Osteocyte (in vitro differentiated cells): Measurements from ENCODE around the gene RTCA. TPM values are rescaled to one million over a fixed set of nuclear protein-coding genes. Genes with fewer than 3 reads are reported as not detected.
"Not testable (repeated sequence)": the region's sequence is repeated elsewhere in the genome, so short reads cannot be mapped to it uniquely, and the experiment has no call there.

Source experiments
- DNase-seq: peaks from one replicate; pipeline ENCODE4 v3.0.0; 2021; ENCODE audit warnings: mixed read lengths; ENCODE audit not compliant: unreplicated experiment; ENCODE audit errors: extremely low spot score
- H3K27ac Mint-ChIP-seq: one replicate; pipeline ENCODE4 v1.8.0; 2021; ENCODE audit warnings: mild to moderate bottlenecking, mixed read lengths; ENCODE audit not compliant: unreplicated experiment
- H3K27me3 Mint-ChIP-seq: one replicate; pipeline ENCODE4 v1.8.0; 2021; ENCODE audit warnings: mixed read lengths; ENCODE audit not compliant: unreplicated experiment
- H3K36me3 Mint-ChIP-seq: one replicate; pipeline ENCODE4 v1.8.0; 2021; ENCODE audit warnings: mixed read lengths; ENCODE audit not compliant: unreplicated experiment
- H3K4me1 Mint-ChIP-seq: one replicate; pipeline ENCODE4 v1.8.0; 2021; ENCODE audit warnings: mixed read lengths; ENCODE audit not compliant: unreplicated experiment
- H3K4me3 Mint-ChIP-seq: one replicate; pipeline ENCODE4 v1.8.0; 2021; ENCODE audit warnings: mild to moderate bottlenecking, moderate library complexity, mixed read lengths; ENCODE audit not compliant: unreplicated experiment
- H3K9me3 Mint-ChIP-seq: one replicate; pipeline ENCODE4 v1.8.0; 2021; ENCODE audit warnings: mixed read lengths; ENCODE audit not compliant: unreplicated experiment
- total RNA-seq: library from RNA; stranded (reverse); gene quantifications from 2 replicates; pipeline ENCODE4 v1.2.1, GENCODE V29; 2021
- TF ChIP-seq, protein P1 (sequence below): fragments of 200-600 bp; sonication (generic); IDR thresholded peaks from 2 replicates; pipeline ENCODE4 v1.5.0; 2021; ENCODE audit warnings: antibody characterized with exemption, mild to moderate bottlenecking, moderate library complexity

Gene RTCA
- total RNA-seq, 1 donor from 2014 or later = 30.5 TPM

DNA sequence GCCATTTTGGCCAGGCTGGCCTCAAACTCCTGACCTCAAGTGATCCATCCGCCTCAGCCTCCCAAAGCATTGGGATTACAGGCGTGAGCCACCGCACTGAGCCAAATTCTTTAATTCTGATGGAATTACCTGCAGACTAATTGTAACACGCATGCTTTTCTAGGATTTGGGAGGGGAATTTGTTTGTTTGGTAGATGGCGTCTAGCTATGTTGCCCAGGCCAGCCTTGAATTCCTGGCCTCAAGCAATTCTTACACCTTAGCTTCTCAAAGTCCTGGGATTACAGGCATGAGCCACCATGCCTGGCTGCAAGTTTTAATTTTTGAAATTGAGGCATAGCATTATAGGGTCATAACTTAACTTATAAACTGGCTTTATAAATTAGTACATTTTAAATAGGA, 18.6 kb downstream of the RTCA start:
- no peaks in the 10 kb centered on the region for H3K4me1 Mint-ChIP-seq
- no peaks in the 10 kb centered on the region for H3K9me3 Mint-ChIP-seq
- no peak for DNase-seq
- peaks cover 40% of the 10 kb centered on the region for H3K36me3 Mint-ChIP-seq
- no peaks in the 10 kb centered on the region for H3K27me3 Mint-ChIP-seq
- TF ChIP-seq, protein P1, sequence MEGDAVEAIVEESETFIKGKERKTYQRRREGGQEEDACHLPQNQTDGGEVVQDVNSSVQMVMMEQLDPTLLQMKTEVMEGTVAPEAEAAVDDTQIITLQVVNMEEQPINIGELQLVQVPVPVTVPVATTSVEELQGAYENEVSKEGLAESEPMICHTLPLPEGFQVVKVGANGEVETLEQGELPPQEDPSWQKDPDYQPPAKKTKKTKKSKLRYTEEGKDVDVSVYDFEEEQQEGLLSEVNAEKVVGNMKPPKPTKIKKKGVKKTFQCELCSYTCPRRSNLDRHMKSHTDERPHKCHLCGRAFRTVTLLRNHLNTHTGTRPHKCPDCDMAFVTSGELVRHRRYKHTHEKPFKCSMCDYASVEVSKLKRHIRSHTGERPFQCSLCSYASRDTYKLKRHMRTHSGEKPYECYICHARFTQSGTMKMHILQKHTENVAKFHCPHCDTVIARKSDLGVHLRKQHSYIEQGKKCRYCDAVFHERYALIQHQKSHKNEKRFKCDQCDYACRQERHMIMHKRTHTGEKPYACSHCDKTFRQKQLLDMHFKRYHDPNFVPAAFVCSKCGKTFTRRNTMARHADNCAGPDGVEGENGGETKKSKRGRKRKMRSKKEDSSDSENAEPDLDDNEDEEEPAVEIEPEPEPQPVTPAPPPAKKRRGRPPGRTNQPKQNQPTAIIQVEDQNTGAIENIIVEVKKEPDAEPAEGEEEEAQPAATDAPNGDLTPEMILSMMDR = no peak
- no peak overlapping the region for H3K27ac Mint-ChIP-seq
- H3K4me3 Mint-ChIP-seq = no peak overlapping the region

DNA sequence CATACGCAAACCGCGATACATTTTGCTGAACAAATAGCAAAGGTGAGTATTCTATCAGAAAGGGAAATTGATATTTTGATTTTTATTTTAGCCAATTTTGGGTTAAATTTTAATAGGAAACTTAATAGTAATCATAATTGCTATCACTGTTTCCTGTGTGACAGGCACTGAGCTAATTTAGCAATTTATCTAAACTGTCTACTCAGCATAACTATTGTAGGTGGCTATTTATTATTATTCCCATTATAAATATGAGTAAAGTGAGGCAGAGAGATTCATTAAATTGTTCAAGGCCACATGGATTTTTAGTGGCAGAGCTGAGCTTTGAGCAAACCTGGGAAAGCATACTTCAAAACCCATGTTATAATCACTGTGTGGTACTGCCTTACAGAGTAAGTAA, 21.1 kb downstream of the RTCA start:
- no peak overlapping the region for H3K4me3 Mint-ChIP-seq
- TF ChIP-seq, protein P1 = no peak
- no peaks in the 10 kb centered on the region for H3K4me1 Mint-ChIP-seq
- no peak overlapping the region for H3K27ac Mint-ChIP-seq
- no peaks in the 10 kb centered on the region for H3K9me3 Mint-ChIP-seq
- no peaks in the 10 kb centered on the region for H3K27me3 Mint-ChIP-seq
- peaks cover 42% of the 10 kb centered on the region for H3K36me3 Mint-ChIP-seq
- no peak for DNase-seq

DNA sequence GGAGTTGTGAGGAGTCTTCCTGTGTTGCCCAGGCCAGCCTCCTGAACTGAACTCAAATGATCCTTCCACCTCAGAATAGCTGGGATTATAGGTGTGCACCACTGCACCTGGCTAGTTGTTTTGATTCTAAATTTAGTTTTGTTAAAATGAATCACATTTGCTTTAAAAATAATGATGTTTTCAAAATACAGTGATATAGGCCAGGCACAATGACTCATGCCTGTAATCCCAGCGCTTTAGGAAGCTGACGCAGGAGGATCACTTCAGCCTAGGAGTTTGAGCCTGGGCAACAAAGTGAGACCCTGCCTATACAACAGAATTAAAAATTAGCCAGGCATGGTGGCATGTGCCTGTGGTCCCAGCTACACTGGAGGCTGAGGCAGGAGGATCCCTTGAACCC, 24.3 kb downstream of the RTCA start:
- H3K9me3 Mint-ChIP-seq = no peaks in the 10 kb centered on the region
- DNase-seq = no peak
- H3K36me3 Mint-ChIP-seq = peaks cover 39% of the 10 kb centered on the region
- no peaks in the 10 kb centered on the region for H3K27me3 Mint-ChIP-seq
- no peaks in the 10 kb centered on the region for H3K4me1 Mint-ChIP-seq
- TF ChIP-seq, protein P1 = no peak
- H3K27ac Mint-ChIP-seq = no peak overlapping the region
- H3K4me3 Mint-ChIP-seq = no peak overlapping the region

DNA sequence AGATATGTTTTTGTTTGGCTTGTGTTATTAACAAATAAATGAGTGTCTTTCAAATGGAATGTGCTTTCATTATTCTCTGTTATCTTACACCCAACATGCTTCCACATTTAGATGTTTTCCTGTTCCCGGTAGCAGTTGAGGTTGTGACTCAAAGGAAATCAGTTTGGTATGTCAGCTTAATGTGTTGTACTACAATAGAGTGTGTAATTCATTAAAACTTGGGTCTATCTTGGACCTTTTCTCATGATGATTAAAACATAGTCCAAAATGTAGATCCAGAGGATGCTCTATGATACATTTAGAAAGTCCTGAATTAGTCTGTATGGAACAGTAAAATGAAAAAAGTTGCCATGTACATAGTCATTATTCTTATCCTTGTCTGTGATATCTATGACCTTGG, 26.7 kb downstream of the RTCA start:
- Mint-ChIP-seq H3K4me3 (no peak overlapping the region), H3K9me3 (no peaks in the 10 kb centered on the region), H3K27ac (no peak overlapping the region), H3K36me3 (peaks cover 22% of the 10 kb centered on the region), H3K27me3 (no peaks in the 10 kb centered on the region), H3K4me1 (no peaks in the 10 kb centered on the region)
- TF ChIP-seq, protein P1 = no peak
- no peak for DNase-seq

DNA sequence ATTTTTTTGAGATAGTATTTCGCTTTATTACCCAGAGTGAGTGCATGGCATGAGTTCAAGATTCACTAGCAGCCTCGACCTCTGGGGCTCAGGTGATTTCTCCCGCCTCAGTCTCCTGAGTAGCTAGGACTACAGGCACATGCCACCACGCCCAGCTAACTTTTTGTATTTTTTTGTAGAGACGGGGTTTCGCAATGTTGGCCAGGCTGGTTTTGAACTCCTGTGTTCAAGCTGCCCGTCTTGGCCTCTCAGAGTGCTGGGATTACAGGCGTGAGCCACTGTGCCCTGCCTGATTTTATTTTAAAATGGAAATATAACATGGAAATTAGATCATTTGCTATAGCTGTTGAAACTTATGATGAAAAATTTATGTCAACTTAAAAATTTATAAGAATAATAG, 30.1 kb downstream of the RTCA start:
- no peaks in the 10 kb centered on the region for H3K9me3 Mint-ChIP-seq
- peaks cover 12% of the 10 kb centered on the region for H3K36me3 Mint-ChIP-seq
- no peaks in the 10 kb centered on the region for H3K4me1 Mint-ChIP-seq
- H3K27me3 Mint-ChIP-seq = no peaks in the 10 kb centered on the region
- DNase-seq = no peak
- H3K27ac Mint-ChIP-seq = no peak overlapping the region
- TF ChIP-seq, protein P1 = no peak
- H3K4me3 Mint-ChIP-seq = no peak overlapping the region

DNA sequence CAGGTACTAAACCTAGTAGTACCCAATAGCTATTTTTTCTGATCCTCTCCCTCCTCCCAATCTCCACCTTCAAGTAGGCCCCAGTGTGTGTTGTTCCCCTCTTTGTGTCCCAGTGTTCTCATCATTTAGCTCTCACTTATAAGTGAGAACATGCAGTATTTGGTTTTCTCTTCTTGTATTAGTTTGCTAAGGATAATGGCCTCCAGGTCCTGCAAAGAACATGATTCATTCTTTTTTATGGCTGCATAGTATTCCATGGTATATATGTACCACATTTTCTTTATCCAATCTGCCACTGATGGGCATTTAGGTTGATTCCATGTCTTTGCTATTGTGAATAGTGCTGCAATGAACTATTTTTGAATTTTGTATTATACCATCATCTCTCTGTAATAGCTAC, 31.0 kb downstream of the RTCA start:
- H3K27me3 Mint-ChIP-seq, H3K27ac Mint-ChIP-seq, H3K4me3 Mint-ChIP-seq, H3K36me3 Mint-ChIP-seq, H3K4me1 Mint-ChIP-seq, DNase-seq, H3K9me3 Mint-ChIP-seq: not testable (repeated sequence)
